HL-60 (cell line): Measurements from ENCODE around the gene CADM4.
"Not testable (repeated sequence)": the region's sequence is repeated elsewhere in the genome, so short reads cannot be mapped to it uniquely, and the experiment has no call there.

Experiments used
- GABPA ChIP-seq: IDR thresholded peaks from 2 replicates; pipeline ENCODE4 v1.6.1; 2012; ENCODE audit warnings: low read depth
- POLR2AphosphoS5 ChIP-seq: IDR thresholded peaks from 2 replicates; pipeline ENCODE4 v1.6.1; 2012; ENCODE audit warnings: low read depth
- SPI1 ChIP-seq: IDR thresholded peaks from 2 replicates; pipeline ENCODE4 v1.6.1; 2012; ENCODE audit warnings: low read depth, mild to moderate bottlenecking, borderline replicate concordance
- TF ChIP-seq, protein P1 (sequence below): IDR thresholded peaks from one replicate; pipeline ENCODE4 v1.5.1; 2011; ENCODE audit warnings: low read length, control low read depth, inconsistent platforms; ENCODE audit not compliant: insufficient read depth
- TF ChIP-seq, protein P2 (sequence below): IDR thresholded peaks from 2 replicates; pipeline ENCODE4 v1.6.1; 2012; ENCODE audit warnings: low read depth; ENCODE audit not compliant: insufficient replicate concordance

DNA sequence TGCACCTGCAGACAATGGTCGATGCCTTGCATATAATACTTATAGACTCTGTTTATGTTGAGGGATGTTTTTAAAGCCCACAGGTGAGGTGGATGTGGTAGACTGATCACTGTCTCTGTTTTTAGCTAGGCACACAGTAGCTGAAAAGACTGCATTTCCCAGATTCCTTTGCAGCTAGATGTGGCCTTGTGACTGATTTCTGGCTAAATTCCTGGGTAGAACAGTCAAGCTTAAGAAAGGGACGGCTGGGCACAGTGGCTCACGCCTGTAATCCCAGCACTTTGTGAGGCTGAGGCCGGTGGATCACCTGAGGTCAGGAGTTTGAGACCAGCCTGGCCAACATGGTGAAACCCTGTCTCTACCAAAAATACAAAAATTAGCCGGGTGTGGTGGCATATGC, 39.3 kb downstream of the CADM4 start:
- TF ChIP-seq, protein P1, sequence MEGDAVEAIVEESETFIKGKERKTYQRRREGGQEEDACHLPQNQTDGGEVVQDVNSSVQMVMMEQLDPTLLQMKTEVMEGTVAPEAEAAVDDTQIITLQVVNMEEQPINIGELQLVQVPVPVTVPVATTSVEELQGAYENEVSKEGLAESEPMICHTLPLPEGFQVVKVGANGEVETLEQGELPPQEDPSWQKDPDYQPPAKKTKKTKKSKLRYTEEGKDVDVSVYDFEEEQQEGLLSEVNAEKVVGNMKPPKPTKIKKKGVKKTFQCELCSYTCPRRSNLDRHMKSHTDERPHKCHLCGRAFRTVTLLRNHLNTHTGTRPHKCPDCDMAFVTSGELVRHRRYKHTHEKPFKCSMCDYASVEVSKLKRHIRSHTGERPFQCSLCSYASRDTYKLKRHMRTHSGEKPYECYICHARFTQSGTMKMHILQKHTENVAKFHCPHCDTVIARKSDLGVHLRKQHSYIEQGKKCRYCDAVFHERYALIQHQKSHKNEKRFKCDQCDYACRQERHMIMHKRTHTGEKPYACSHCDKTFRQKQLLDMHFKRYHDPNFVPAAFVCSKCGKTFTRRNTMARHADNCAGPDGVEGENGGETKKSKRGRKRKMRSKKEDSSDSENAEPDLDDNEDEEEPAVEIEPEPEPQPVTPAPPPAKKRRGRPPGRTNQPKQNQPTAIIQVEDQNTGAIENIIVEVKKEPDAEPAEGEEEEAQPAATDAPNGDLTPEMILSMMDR = not testable (repeated sequence)
- TF ChIP-seq, protein P2, sequence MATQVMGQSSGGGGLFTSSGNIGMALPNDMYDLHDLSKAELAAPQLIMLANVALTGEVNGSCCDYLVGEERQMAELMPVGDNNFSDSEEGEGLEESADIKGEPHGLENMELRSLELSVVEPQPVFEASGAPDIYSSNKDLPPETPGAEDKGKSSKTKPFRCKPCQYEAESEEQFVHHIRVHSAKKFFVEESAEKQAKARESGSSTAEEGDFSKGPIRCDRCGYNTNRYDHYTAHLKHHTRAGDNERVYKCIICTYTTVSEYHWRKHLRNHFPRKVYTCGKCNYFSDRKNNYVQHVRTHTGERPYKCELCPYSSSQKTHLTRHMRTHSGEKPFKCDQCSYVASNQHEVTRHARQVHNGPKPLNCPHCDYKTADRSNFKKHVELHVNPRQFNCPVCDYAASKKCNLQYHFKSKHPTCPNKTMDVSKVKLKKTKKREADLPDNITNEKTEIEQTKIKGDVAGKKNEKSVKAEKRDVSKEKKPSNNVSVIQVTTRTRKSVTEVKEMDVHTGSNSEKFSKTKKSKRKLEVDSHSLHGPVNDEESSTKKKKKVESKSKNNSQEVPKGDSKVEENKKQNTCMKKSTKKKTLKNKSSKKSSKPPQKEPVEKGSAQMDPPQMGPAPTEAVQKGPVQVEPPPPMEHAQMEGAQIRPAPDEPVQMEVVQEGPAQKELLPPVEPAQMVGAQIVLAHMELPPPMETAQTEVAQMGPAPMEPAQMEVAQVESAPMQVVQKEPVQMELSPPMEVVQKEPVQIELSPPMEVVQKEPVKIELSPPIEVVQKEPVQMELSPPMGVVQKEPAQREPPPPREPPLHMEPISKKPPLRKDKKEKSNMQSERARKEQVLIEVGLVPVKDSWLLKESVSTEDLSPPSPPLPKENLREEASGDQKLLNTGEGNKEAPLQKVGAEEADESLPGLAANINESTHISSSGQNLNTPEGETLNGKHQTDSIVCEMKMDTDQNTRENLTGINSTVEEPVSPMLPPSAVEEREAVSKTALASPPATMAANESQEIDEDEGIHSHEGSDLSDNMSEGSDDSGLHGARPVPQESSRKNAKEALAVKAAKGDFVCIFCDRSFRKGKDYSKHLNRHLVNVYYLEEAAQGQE = not testable (repeated sequence)
- TF ChIP-seq POLR2AphosphoS5, GABPA, SPI1: not testable (repeated sequence)
